Transverse colon (tissue), 4 donors: ENCODE results near the gene MMP19. TPM values are rescaled to one million over a fixed set of nuclear protein-coding genes. Genes with fewer than 3 reads are reported as not detected.

ENCODE experiments used
- DNase-seq: peaks from one replicate; pipeline ENCODE4 v3.0.0-alpha.2; 2019
- H3K27ac ChIP-seq, 4 donors: fragments of 200-600 bp; sonication (generic); 2 replicates each; pipeline ENCODE4 v1.5.1; 2016 to 2018; ENCODE audit warnings: inconsistent platforms in 4 of 4
- H3K27me3 ChIP-seq: fragments of 200-600 bp; sonication (generic); 2 replicates; pipeline ENCODE4 v1.5.1; 2017; ENCODE audit warnings: inconsistent platforms
- H3K36me3 ChIP-seq, 4 donors: fragments of 200-600 bp; sonication (generic); 2 replicates each; pipeline ENCODE4 v1.5.1; 2017 to 2019; ENCODE audit warnings: inconsistent platforms in 4 of 4
- H3K4me1 ChIP-seq, 4 donors: fragments of 200-600 bp; sonication (generic); 2 replicates each; pipeline ENCODE4 v1.5.1; 2017 to 2020; ENCODE audit warnings: inconsistent platforms in 4 of 4
- H3K4me3 ChIP-seq, 4 donors: fragments of 200-600 bp; sonication (generic); 1 replicate in 1 of 4; 2 replicates in 3 of 4; pipeline versions ENCODE4 v1.5.1 to v1.6.1; 2017 to 2019; ENCODE audit warnings: inconsistent platforms in 4 of 4
- H3K9me3 ChIP-seq, 2 donors: fragments of 200-600 bp; sonication (generic); 2 replicates each; pipeline ENCODE4 v1.5.1; 2017 to 2019; ENCODE audit warnings: inconsistent platforms in 2 of 2
- EP300 ChIP-seq: sonication (generic); formaldehyde crosslinking; IDR thresholded peaks from one replicate; pipeline ENCODE4 v1.6.1; 2017; ENCODE audit warnings: antibody characterized with exemption, low read depth
- POLR2A ChIP-seq: fragments of 450-650 bp; IDR thresholded peaks from one replicate; pipeline ENCODE4 v1.6.1; 2016; ENCODE audit warnings: antibody characterized with exemption, mild to moderate bottlenecking, moderate library complexity
- POLR2AphosphoS5 ChIP-seq, 3 donors: sonication (generic); formaldehyde crosslinking; IDR thresholded peaks; one replicate each; pipeline ENCODE4 v1.6.1; 2016; ENCODE audit warnings: antibody characterized with exemption in 3 of 3
- WGBS, 2 donors: methylation state at CpG; one replicate each; pipeline ENCODE4 v1.1.5; 2018; ENCODE audit warnings: low coverage in 1 of 2; 5-methylcytosine and 5-hydroxymethylcytosine counted together
- in situ Hi-C, 4 donors: fragments of 200-750 bp; cut with MboI; loops; one replicate each; pipeline versions ENCODE4 v1.15.0 to v1.15.1; 2017; ENCODE audit warnings: low sequenced_read_pairs in 3 of 4, low pct_ligation_motif_present in 1 of 4, low pct_unique_long_range_greater_than_20kb in 1 of 4
- intact Hi-C: fragments of 100-400 bp; cut with DNase I; formaldehyde crosslinking; loops from one replicate; pipeline ENCODE4 v1.15.1; 2023; ENCODE audit warnings: low total_unique reads
- total RNA-seq, 4 donors: library from RNA; depleted of rRNA; stranded (reverse); fragments of >200 nt; gene quantifications; one replicate each; pipeline ENCODE4 v1.1.0, GENCODE V29; 2016
- TF ChIP-seq, protein P1 (sequence below), 5 experiments: fragments of 200-600 bp in 3 of 5; fragments of 450-650 bp in 2 of 5; sonication (generic) in 3 of 5; IDR thresholded peaks; 1 replicate in 2 of 5; 2 replicates in 3 of 5; pipeline ENCODE4 v1.5.1; 2016 to 2017; ENCODE audit warnings: antibody characterized with exemption in 5 of 5, inconsistent platforms in 3 of 5, mild to moderate bottlenecking in 2 of 5, moderate library complexity in 1 of 5

The MMP19 gene
- total RNA-seq, 4 donors from 2014 or later: 5.2 to 29.2 (median 14.8) TPM

GRCh38 chr12:55831447-55831815 lies 11.3 kb downstream of the MMP19 start:
- H3K27ac ChIP-seq: peak overlapping the region; percentile 95 to 97 (median 96)
- 24 to 38% methylated on average over 1 of the region's 1 CpG for WGBS, 2 donors
- H3K36me3 ChIP-seq: no peaks in the 10 kb centered on the region
- intact Hi-C loops (loop anchor here (5.0 kb wide), 1 partner anchor 96 kb away; the partner anchor contains the start of gene PYM1), in situ Hi-C loops (no loop called here)
- H3K27me3 ChIP-seq: no peaks in the 10 kb centered on the region
- peaks cover 6 to 43% (median 30%) of the 10 kb centered on the region in 4 donors for H3K4me1 ChIP-seq
- H3K4me3 ChIP-seq: peak overlapping the region; percentile 62 to 85 (median 82)
- TF ChIP-seq, protein P1, sequence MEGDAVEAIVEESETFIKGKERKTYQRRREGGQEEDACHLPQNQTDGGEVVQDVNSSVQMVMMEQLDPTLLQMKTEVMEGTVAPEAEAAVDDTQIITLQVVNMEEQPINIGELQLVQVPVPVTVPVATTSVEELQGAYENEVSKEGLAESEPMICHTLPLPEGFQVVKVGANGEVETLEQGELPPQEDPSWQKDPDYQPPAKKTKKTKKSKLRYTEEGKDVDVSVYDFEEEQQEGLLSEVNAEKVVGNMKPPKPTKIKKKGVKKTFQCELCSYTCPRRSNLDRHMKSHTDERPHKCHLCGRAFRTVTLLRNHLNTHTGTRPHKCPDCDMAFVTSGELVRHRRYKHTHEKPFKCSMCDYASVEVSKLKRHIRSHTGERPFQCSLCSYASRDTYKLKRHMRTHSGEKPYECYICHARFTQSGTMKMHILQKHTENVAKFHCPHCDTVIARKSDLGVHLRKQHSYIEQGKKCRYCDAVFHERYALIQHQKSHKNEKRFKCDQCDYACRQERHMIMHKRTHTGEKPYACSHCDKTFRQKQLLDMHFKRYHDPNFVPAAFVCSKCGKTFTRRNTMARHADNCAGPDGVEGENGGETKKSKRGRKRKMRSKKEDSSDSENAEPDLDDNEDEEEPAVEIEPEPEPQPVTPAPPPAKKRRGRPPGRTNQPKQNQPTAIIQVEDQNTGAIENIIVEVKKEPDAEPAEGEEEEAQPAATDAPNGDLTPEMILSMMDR (IDR thresholded peaks at IDR 0.05): no peak
- no peak for TF ChIP-seq POLR2A
- TF ChIP-seq EP300: no peak
- TF ChIP-seq POLR2AphosphoS5 (IDR thresholded peaks at IDR 0.05): no peak
- DNase-seq: no peak
- H3K9me3 ChIP-seq: no peaks in the 10 kb centered on the region

GRCh38 chr12:55830601-55831446 lies 11.9 kb downstream of the MMP19 start:
- WGBS, 2 donors: 0 to 4% methylated on average over 1 to 23 of the region's 23 CpGs
- peak; percentile 84 for DNase-seq
- in situ Hi-C loops: no loop called here
- Histone ChIP-seq H3K4me3 (peak overlapping the region; percentile 62 to 85 (median 82)), H3K27ac (peak overlapping the region; percentile 95 to 97 (median 96)), H3K36me3 (no peaks in the 10 kb centered on the region), H3K9me3 (no peaks in the 10 kb centered on the region), H3K27me3 (no peaks in the 10 kb centered on the region), H3K4me1 (peaks cover 6 to 49% (median 33%) of the 10 kb centered on the region in 4 donors)
- intact Hi-C loops: loop anchor here (5.0 kb wide), 1 partner anchor 96 kb away; the partner anchor contains the start of gene PYM1
- TF ChIP-seq POLR2A (peak; percentile 75), EP300 (no peak), POLR2AphosphoS5 (IDR thresholded peaks at IDR 0.05) (peak; percentile 81 to 90 (median 89))

GRCh38 chr12:55829967-55830600 lies 12.7 kb downstream of the MMP19 start:
- DNase-seq: peak; percentile 64
- no peaks in the 10 kb centered on the region for H3K36me3 ChIP-seq
- no peaks in the 10 kb centered on the region for H3K9me3 ChIP-seq
- TF ChIP-seq POLR2A: peak; percentile 34
- TF ChIP-seq, protein P1 (IDR thresholded peaks at IDR 0.05): no peak
- intact Hi-C loops (loop anchor here (5.0 to 10.0 kb wide), 2 partner anchors 85 to 97 kb away; partner anchors contain the start of genes GDF11 and PYM1), in situ Hi-C loops (no loop called here)
- 1% methylated on average over 37 of the region's 37 CpGs; no CpG with 5 or more reads in 1 of the 2 donors for WGBS, 2 donors
- peak overlapping the region; percentile 95 to 97 (median 96) for H3K27ac ChIP-seq
- H3K27me3 ChIP-seq: no peaks in the 10 kb centered on the region
- H3K4me3 ChIP-seq: peak overlapping the region; percentile 62 to 85 (median 82)
- H3K4me1 ChIP-seq: peaks cover 6 to 52% (median 36%) of the 10 kb centered on the region in 4 donors

GRCh38 chr12:55828357-55828756 lies 14.4 kb downstream of the MMP19 start:
- Histone ChIP-seq H3K9me3 (no peaks in the 10 kb centered on the region), H3K27ac (peak overlapping the region; percentile 95 to 97 (median 96)), H3K4me3 (peak overlapping the region in 1 of 4 donors; percentile 79), H3K4me1 (peaks cover 6 to 63% (median 38%) of the 10 kb centered on the region in 4 donors), H3K36me3 (no peaks in the 10 kb centered on the region), H3K27me3 (no peaks in the 10 kb centered on the region)
- intact Hi-C loops (loop anchor here (10.0 kb wide), 1 partner anchor 84 kb away; the partner anchor contains the start of gene GDF11), in situ Hi-C loops (no loop called here)
- no peak for DNase-seq
- no peak for TF ChIP-seq EP300
- no peak for TF ChIP-seq POLR2AphosphoS5 (IDR thresholded peaks at IDR 0.05)
- TF ChIP-seq, protein P1 (IDR thresholded peaks at IDR 0.05): no peak
- no peak for TF ChIP-seq POLR2A
- WGBS, 2 donors: 92% methylated on average over 5 of the region's 5 CpGs; no CpG with 5 or more reads in 1 of the 2 donors
